Thyroid gland (tissue), 4 donors: ENCODE measurements around the gene CALB2. TPM values are rescaled to one million over a fixed set of nuclear protein-coding genes. Genes with fewer than 3 reads are reported as not detected.

Source experiments
- DNase-seq, 2 donors: peaks; one replicate each; pipeline ENCODE4 v3.0.0-alpha.2; 2019
- H3K27ac ChIP-seq, 3 donors: fragments of 200-600 bp; sonication (generic); 1 replicate in 2 of 3; 2 replicates in 1 of 3; pipeline ENCODE4 v1.5.1; 2016 to 2019; ENCODE audit warnings: mild to moderate bottlenecking in 1 of 3, moderate library complexity in 1 of 3
- H3K27me3 ChIP-seq: fragments of 200-600 bp; sonication (generic); one replicate; pipeline ENCODE4 v1.5.1; 2019
- H3K36me3 ChIP-seq, 2 donors: fragments of 200-600 bp; sonication (generic); one replicate each; pipeline ENCODE4 v1.5.1; 2016 to 2019
- H3K4me1 ChIP-seq, 2 donors: fragments of 200-600 bp; sonication (generic); one replicate each; pipeline ENCODE4 v1.5.1; 2017 to 2019
- H3K4me3 ChIP-seq, 3 donors: fragments of 200-600 bp; sonication (generic); replicated peaks in 1 of 3; 1 replicate in 2 of 3; 2 replicates in 1 of 3; pipeline ENCODE4 v1.5.1; 2016; ENCODE audit warnings: mild to moderate bottlenecking in 1 of 3
- H3K9me3 ChIP-seq: fragments of 200-600 bp; sonication (generic); one replicate; pipeline ENCODE4 v1.5.1; 2017
- POLR2A ChIP-seq, 2 donors: fragments of 450-650 bp; IDR thresholded peaks; one replicate each; pipeline ENCODE4 v1.6.1; 2017; ENCODE audit warnings: antibody characterized with exemption in 2 of 2, mild to moderate bottlenecking in 2 of 2, moderate library complexity in 1 of 2
- WGBS, 2 donors: methylation state at CpG; one replicate each; pipeline ENCODE4 v1.1.5; 2017; 5-methylcytosine and 5-hydroxymethylcytosine counted together
- intact Hi-C: fragments of 100-400 bp; cut with DNase I; formaldehyde crosslinking; loops from one replicate; pipeline ENCODE4 v1.15.1; 2023
- total RNA-seq, 4 donors: library from RNA; depleted of rRNA; stranded (reverse); fragments of >200 nt; gene quantifications; one replicate each; pipeline ENCODE4 v1.2.3, GENCODE V29; 2016
- TF ChIP-seq, protein P1 (sequence below), 6 experiments: fragments of 200-600 bp in 3 of 6; fragments of 450-650 bp in 3 of 6; sonication (generic) in 3 of 6; IDR thresholded peaks; one replicate each; pipeline ENCODE4 v1.5.1; 2016 to 2019; ENCODE audit warnings: antibody characterized with exemption in 6 of 6, mild to moderate bottlenecking in 2 of 6, inconsistent platforms in 1 of 6, moderate library complexity in 1 of 6

CALB2 gene
- total RNA-seq, 4 donors from 2014 or later: 0.81 TPM; not detected in 3

DNA sequence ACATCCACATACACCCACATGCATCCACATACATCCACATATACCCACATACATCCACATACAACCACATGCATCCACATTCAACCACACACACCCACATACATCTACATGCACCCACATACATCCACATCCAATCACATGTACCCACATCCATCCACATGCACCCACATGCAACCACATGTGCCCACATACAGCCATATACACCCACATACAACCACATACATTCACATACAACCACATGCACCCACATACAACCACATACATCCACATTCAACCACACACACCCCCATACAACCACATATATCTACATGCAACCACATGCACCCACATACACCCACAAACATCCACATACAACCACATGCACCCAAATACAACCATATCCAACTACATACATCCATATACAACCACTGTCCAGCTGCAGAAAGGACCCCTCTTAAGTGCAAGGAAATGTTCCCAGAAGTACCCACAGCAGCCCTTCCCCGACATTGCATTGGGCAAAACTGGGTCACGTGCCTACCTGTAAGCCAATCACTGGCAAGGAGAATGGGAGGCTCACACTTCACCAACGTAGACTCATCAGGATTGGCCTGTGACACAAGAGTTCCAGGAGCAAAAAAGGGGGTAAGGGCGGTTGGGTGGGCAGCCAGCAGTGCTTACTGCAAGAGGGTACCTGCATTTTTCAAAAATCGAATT is 18.1 kb downstream of the CALB2 start:
- no peaks in the 10 kb centered on the region for H3K4me1 ChIP-seq
- H3K36me3 ChIP-seq: no peaks in the 10 kb centered on the region
- H3K9me3 ChIP-seq: no peaks in the 10 kb centered on the region
- no peak for DNase-seq
- intact Hi-C loops: no loop called here
- H3K27me3 ChIP-seq: no peaks in the 10 kb centered on the region
- no peak overlapping the region for H3K4me3 ChIP-seq
- 71 to 82% methylated on average over 5 of the region's 5 CpGs for WGBS, 2 donors
- no peak overlapping the region for H3K27ac ChIP-seq
- TF ChIP-seq, protein P1, sequence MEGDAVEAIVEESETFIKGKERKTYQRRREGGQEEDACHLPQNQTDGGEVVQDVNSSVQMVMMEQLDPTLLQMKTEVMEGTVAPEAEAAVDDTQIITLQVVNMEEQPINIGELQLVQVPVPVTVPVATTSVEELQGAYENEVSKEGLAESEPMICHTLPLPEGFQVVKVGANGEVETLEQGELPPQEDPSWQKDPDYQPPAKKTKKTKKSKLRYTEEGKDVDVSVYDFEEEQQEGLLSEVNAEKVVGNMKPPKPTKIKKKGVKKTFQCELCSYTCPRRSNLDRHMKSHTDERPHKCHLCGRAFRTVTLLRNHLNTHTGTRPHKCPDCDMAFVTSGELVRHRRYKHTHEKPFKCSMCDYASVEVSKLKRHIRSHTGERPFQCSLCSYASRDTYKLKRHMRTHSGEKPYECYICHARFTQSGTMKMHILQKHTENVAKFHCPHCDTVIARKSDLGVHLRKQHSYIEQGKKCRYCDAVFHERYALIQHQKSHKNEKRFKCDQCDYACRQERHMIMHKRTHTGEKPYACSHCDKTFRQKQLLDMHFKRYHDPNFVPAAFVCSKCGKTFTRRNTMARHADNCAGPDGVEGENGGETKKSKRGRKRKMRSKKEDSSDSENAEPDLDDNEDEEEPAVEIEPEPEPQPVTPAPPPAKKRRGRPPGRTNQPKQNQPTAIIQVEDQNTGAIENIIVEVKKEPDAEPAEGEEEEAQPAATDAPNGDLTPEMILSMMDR (IDR thresholded peaks at IDR 0.05): no peak
- no peak for TF ChIP-seq POLR2A (IDR thresholded peaks at IDR 0.05)

DNA sequence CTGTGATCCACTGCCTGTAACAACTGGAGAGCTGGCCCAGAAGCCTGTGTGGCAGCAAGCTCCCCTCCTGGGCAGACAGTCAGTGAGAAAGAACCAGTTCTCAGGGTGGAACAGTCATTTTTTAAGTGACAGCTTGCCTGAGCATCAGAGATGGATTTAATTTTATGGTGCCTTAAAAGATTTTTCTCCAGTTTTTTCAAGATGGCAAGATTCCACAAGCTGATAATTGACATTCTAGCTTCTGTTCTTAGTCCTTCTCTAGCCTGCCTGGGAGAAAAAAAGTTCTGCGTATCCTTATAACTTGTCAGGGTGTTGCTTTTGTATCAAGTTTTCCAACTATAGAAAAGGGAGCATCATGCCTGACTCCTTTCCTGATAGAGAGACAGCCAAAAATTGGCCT is 21.2 kb downstream of the CALB2 start:
- Histone ChIP-seq H3K27ac (no peak overlapping the region), H3K27me3 (no peaks in the 10 kb centered on the region), H3K4me1 (no peaks in the 10 kb centered on the region), H3K36me3 (no peaks in the 10 kb centered on the region), H3K9me3 (no peaks in the 10 kb centered on the region), H3K4me3 (no peak overlapping the region)
- intact Hi-C loops: no loop called here
- 87 to 96% methylated on average over 1 of the region's 1 CpG for WGBS, 2 donors
- TF ChIP-seq, protein P1 (IDR thresholded peaks at IDR 0.05): no peak
- TF ChIP-seq POLR2A (IDR thresholded peaks at IDR 0.05): no peak
- DNase-seq: no peak

DNA sequence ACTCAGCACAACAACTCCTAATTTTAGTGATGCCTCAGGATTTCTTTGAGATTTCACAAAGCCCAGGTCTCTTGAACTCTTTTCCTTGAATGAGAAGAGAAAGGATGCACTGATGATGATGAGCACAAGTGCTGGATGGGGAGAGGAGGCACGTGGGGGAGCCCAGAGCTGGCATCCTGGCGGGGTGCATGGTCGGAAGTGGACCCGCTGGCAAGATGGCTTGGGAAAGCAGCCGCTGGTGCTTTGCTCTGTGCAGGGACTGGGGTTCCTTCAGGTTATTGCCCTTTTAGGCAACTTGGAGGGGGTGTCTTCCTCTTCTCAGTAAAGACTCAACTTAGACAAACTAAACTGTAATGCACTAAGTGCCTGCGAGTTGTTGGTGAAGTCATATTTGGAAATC is 22.3 kb downstream of the CALB2 start:
- intact Hi-C loops: no loop called here
- TF ChIP-seq POLR2A (IDR thresholded peaks at IDR 0.05): no peak
- TF ChIP-seq, protein P1 (IDR thresholded peaks at IDR 0.05): no peak
- no peak for DNase-seq
- Histone ChIP-seq H3K27me3 (no peaks in the 10 kb centered on the region), H3K27ac (no peak overlapping the region), H3K9me3 (no peaks in the 10 kb centered on the region), H3K36me3 (no peaks in the 10 kb centered on the region), H3K4me3 (no peak overlapping the region), H3K4me1 (no peaks in the 10 kb centered on the region)
- 60 to 61% methylated on average over 6 of the region's 6 CpGs for WGBS, 2 donors

DNA sequence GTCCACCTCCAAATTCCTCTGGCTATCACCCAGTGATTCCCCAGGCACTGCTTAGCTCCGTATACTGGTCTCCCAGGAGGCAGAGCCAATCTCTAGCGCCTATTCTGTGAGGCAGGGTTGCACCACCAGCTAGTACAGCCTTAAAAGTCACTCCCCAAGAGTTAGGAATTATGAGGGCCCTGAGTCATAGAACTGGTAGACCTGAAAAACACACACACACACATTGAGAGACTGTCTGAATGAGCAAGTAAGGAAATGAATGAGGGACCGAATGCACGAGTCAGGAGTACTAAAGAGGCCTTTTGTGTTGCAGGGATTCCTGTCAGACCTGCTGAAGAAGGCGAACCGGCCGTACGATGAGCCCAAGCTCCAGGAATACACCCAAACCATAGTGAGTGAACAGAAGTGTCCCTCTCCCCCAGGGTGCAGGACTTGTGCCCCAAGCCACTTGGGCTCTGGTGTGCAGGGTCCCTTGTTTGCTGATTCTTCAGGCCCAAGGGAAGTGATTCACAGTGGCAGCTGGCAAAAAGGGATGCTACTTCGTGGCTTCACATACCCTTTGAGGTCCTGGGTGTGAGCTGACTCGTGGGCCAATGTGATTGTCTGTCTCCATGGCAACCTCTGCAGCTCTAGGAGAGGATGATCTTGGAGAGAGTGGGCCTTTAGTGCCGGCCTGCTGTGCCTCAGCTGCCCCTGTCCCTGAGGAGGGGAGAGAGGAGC is 24.7 kb downstream of the CALB2 start:
- H3K27ac ChIP-seq: no peak overlapping the region
- no peaks in the 10 kb centered on the region for H3K4me1 ChIP-seq
- intact Hi-C loops: no loop called here
- no peak overlapping the region for H3K4me3 ChIP-seq
- no peak for DNase-seq
- WGBS, 2 donors: 67 to 70% methylated on average over 10 to 11 of the region's 11 CpGs
- H3K36me3 ChIP-seq: no peaks in the 10 kb centered on the region
- no peaks in the 10 kb centered on the region for H3K27me3 ChIP-seq
- TF ChIP-seq, protein P1 (IDR thresholded peaks at IDR 0.05): no peak
- TF ChIP-seq POLR2A (IDR thresholded peaks at IDR 0.05): no peak
- H3K9me3 ChIP-seq: no peaks in the 10 kb centered on the region

DNA sequence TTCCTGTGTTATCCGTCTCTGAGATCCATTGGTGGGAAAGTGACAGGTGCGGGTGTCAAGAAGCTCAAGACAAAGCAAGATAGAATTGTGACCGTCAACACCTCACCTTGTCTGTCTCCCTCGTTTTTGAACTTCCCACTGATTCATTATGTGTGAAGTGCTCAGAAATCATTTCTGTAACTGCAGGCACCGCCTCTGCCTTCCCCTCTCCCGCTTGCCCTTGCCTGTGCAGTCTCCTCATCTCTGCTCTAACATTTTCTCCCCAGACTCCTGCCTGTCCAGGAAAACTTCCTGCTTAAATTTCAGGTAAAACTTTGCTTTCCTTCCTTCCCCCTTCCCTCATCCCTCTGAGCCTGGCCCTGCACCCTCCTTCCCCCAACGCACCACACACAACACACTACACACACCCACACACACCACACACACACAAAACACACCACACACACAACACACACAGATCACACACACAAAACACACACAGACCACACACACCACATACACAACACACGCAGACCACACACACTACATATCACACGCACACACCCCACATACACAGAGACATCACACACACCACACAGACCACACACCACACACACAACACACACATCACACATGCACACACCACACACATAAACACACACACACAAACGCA is 25.7 kb downstream of the CALB2 start:
- TF ChIP-seq, protein P1 (IDR thresholded peaks at IDR 0.05): no peak
- no peak for TF ChIP-seq POLR2A (IDR thresholded peaks at IDR 0.05)
- H3K27ac ChIP-seq: no peak overlapping the region
- H3K4me3 ChIP-seq: no peak overlapping the region
- H3K4me1 ChIP-seq: no peaks in the 10 kb centered on the region
- intact Hi-C loops: no loop called here
- no peaks in the 10 kb centered on the region for H3K9me3 ChIP-seq
- WGBS, 2 donors: 63 to 68% methylated on average over 10 of the region's 10 CpGs
- no peak for DNase-seq
- no peaks in the 10 kb centered on the region for H3K27me3 ChIP-seq
- no peaks in the 10 kb centered on the region for H3K36me3 ChIP-seq
